DMS153 treated with DMSO at 0.1 percent for 48 hours (cell line): ENCODE data around the gene TMC1.
"Not testable (repeated sequence)": the region's sequence is repeated elsewhere in the genome, so short reads cannot be mapped to it uniquely, and the experiment has no call there.

ENCODE experiments used
- DNase-seq: peaks from one replicate; lab custom pipeline; 2025; ENCODE audit not compliant: unreplicated experiment; lab: John Stamatoyannopoulos, UW

Gene TMC1

DNA sequence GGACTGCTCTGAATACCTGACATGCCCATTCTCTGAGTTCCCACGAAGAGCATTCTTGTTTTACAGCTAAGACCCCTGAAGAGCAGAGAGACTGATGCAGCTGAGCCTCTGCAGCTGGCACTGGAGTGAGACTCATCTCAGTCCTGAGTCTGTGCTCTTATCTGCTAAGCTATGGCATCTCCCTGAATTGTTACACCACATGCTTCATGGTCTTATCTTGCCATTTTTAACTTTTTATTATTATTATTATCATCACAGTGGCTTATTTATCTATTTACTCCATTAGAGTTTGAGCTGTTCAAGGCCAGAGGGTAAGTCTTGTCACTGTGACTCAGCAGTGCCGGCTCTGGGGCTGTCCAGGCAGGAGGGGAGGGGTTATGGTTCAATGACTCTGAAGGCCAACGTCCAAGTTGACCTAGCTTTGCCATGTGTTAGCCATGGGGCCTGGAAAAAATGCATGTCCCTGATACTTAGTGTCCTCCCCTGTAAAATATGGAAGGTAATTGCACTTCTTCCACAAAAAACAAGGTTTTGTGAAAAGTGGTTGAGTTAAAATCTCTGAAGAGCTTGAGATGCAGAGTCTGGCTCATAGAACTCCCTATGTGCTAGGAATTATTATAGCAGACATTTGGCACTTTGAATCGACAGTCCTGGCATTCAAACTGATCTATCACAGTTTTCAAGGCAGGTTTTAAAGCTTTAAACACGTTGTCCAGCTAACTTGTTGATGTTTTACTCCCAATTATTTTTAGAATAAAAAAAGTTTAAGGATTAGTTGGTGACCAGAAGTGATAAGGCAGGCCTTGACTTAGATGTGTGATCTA, 336.9 kb downstream of the TMC1 start:
- no peak for DNase-seq

DNA sequence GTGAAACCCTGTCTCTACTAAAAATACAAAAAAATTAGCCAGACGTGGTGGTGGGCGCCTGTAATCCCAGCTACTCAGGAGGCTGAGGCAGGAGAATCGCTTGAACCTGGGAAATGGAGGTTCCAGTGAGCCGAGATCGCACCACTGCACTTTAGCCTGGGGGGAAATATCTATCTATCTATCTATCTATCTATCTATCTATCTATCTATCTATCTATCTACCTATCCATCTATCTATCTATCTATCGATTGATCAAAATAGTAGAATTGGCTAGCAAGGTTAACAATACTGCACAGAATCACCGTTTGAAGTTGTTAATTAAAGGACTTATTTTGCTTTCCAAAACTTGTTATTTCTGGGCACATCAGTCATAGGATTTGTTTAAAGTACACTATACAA, 341.4 kb downstream of the TMC1 start:
- not testable (repeated sequence) for DNase-seq

DNA sequence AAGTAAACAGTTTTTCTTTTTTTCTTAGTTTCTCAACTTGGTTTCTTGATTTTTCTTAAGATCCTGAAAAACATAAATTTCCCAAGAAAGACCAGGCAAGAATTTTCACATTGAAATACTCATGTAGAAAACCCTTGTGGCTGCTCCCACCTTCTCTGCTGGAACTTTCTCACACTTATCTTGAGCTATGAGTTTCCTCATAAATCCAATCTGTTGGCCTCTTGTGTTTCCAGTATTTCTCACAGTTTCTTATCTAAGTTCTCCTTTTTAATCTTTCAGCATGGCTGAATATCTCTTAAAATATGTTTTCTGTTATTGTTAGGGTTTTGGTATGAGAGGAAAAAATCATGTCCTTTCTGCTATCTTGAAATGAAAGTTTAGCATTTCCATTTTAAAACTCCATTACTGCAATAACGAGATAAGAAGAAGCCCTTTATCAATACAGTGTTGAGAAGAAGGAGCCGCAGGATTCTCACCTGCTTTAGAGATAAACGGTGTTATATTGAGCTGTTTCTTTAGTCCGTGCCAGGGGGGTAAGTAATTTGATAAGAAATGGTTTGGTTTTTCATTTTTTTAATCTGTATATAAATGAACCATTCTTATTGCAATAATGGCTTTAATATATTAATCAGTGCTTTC, 342.2 kb downstream of the TMC1 start:
- no peak for DNase-seq

DNA sequence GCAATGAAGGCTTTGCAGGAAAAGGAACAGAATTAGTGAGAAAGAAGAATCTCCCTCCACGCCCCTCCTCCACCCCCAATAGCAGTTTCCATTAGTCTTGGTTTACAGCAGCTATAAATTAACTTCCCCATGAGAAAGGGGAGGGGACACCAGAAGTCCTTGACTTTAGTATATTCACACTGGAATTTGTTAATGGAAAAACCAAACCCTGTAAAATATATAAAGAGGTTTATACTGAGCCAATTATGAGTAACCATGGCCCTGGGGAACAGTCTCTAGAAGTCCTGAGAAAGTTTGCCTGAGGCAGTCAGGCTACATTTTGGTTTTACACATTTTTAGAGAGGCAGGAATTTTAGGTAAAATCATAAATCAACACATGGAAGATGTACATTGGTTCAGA, 342.9 kb downstream of the TMC1 start:
- DNase-seq, result no peak

DNA sequence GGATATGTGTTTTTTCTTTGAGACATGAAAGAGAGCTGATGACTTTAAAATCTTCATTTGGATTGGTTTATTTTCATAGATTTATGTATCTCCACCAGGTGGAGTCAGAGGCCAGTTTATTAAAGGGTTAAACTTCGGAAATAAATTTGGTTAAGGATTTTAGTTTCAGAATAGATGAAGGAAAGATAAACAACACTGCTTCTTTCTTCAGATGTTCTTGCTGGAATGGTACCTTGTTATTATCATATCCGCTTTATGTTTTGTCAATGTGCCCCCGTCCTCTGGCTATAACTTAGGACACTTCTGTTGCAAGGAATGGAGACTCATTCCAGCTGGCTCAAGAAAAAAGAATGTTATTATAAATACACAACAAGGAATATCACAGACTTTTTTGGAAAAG, 350.3 kb downstream of the TMC1 start:
- no peak for DNase-seq

DNA sequence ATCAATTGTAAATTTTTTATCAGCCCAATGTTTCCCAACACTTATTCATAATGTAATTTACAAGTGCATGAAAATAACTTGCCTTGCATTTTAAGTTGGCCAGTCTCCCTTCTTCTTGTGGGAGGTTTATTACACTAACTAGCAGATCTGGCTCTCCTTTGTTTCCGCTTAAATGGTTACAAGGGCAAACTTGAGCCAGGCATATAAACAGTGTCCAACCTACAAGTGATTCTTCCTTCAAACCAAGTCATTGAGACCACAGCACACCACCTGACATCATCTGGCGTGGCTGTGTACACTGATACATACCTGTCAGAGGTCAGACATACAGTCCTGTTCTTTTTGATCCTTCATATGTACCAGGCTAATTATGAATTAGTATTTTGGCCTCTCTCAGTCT, 351.3 kb downstream of the TMC1 start:
- DNase-seq, result no peak

DNA sequence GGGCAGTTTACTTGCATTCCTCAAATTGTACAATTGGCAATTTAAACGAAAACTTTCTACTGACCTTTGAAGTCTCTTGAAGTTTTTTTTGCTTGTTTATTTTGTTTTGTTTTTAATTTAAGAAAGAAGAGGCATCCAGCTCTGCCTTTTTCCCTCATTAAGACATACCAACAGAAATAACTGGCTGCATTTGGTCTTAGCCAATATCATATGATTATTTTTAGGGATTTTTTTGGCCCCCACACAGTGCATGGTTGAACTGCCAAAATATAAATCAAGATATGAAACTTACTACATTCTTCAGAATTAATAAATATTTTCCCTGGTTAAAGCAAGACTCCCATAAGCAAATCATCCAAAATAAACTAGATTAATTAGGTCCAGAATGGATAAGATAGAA, 352.0 kb downstream of the TMC1 start:
- DNase-seq, result no peak

DNA sequence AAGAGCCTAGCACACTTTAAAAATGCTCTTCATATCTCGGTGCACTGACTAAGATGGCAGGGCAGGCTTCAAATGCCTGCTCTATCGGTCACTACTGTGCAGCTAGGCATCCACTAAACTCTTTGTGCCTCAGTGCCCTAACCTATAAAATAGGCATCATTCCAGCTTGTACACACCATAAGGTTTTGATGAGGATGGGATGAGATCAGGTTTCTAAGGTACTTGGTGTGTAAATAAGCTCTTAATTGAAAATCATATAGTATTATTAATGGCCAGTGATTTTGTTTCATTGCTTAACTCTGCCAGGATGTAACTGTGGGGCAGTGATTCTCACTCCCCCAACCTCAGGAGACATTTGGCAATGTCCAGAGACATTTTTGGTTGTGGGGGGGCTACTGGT, 352.9 kb downstream of the TMC1 start:
- DNase-seq, result no peak

DNA sequence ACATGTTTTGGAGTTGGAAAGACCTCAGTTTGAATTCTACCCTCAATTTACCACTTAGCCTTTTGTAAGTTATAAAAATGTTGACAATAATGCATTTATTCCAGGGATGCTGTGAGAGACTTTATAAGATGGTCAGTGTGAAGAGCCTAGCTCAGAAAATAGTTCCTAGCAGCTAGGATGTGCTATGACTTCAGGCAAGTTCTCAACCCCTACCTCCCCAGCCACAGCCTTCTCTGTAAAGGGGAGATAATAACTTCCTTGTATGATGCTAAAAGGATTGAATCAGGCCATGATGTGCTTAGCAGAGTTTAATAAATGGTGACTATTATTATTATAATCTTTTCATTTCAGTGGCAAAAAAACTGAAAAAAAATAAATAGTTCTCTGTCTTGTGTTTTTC, 353.8 kb downstream of the TMC1 start:
- no peak for DNase-seq

DNA sequence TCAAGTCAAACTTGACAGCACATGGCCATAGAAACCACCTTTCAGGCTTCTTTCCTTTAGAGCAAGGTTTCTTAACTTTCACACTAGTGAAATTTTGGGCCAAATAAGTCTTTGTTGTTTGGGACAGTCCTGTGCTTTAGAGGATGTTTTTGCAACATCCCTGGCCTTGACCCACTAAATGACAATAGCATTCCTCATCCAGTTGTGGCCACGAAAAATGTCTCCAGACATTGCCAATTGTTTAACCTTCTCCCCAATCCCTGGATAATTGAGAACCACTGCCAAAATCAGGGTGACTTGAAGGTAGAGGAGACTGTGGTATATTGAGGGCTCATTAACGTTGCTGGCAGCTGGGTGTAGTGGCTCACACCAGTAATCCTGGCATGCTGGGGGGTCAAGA, 359.4 kb downstream of the TMC1 start:
- DNase-seq, result no peak

DNA sequence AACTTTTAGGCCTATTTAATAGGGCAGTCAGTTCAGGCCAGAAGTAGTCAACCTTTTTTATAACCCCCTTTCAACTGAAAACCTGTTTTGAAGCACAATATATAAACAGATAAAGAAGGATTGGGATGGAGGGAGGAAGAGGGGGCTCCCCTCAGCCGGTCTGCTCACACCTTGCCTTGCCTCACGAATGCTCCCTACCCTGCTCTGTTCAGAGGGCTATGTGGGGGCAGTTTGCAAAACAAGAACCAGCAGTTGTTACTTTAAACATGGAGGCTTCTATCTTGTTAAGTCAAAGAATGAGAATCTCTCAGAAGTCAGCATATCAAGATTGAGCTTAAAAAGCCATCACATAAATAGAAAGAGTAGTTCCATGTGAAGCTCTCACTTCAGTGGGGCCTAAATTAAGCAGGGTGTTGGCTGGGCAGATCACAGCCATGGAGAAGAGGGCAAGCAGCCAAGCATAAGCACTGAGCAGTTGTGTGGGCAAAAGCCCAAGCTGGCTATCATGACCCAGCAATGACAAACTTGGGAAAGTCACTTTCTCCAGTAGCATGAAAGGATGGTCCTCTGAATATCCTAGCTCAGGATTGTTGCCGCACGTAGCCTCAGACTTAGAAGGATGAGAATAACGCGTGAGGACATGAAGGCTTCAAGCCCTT, 360.8 kb downstream of the TMC1 start:
- no peak for DNase-seq

DNA sequence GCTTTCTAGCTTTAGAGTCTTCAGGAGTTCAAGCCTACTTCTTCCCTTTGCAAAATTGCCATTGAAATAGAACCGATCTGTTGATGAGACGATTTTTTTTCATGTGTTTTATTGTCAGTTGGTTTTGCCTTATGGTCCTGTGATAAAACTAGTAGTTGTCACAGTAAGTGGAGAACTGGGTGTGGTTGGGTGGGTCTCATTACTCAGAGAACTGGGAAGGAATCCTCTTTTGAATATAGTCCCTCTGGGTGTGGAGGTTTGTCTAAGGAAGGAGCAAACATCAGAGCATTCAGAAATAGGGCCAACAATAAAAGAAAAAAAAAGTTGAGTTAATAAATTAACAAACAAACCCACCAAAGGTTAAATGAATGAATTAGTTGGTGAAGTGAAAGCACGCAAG, 362.5 kb downstream of the TMC1 start:
- DNase-seq, result no peak

DNA sequence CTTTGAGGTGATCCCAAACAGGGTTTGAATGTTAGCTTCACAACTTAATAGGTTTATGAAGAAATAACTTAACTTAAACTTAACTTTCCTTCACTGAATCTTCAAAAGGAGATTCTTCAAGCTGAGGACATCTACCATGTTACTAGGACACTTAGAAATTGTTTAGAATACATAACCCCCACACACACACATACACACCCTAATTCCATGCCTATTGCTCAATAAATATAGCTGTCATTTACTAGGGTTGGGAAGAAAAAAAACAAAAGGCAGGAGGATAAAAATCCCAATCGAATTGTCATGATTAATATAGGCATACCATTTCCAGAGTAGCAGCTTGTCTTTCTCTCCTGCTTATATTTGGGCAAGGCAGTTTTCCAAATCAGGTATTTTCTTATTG, 363.1 kb downstream of the TMC1 start:
- no peak for DNase-seq
